ENCODE measurements around the gene CCNY.

The CCNY gene

GRCh38 chr10:35453855-35454532 is 117.7 kb downstream of the CCNY start:
- Histone ChIP-seq H2AFZ (ENCODE audit: low read length) (no peak overlapping the region), H3K9me2 (replicated peaks; ENCODE audit: insufficient read depth, low read length) (no peaks in the 10 kb centered on the region), H3K4me2 (ENCODE audit: low read depth, low read length) (no peak overlapping the region), H3K9ac (ENCODE audit: low read length) (no peak overlapping the region), H3K4me3 (ENCODE audit: low read length) (no peak overlapping the region), H3F3A (ENCODE audit: insufficient read depth, low read length) (no peaks in the 10 kb centered on the region), H3K36me3 (replicated peaks; ENCODE audit: insufficient read depth, low read length) (no peaks in the 10 kb centered on the region), H3K27ac (ENCODE audit: low read length) (no peak overlapping the region), H3K9me3 (replicated peaks; ENCODE audit: insufficient read depth, low read length) (no peaks in the 10 kb centered on the region), H3K4me1 (ENCODE audit: low read length) (0 out of 2 replicates have a peak, but pooled peaks cover 5% of the 10 kb centered on the region), H3K27me3 (replicated peaks; ENCODE audit: insufficient read depth, low read length) (no peaks in the 10 kb centered on the region), H3K79me2 (ENCODE audit: low read length) (peaks cover 48% of the 10 kb centered on the region), H4K20me1 (ENCODE audit: insufficient read depth, low read length) (no peaks in the 10 kb centered on the region)
- DNase-seq, result no peak
- TF ChIP-seq EZH2phosphoT487 (IDR thresholded peaks at IDR 0.05; ENCODE audit: low read length), result no peak
- no peak for TF ChIP-seq CTCF (IDR thresholded peaks at IDR 0.05; ENCODE audit: low read length)
- TF ChIP-seq EZH2 (optimal IDR thresholded peaks at IDR 0.05; ENCODE audit: low read depth, low read length), result no peak

- TF ChIP-seq EZH2 (optimal IDR thresholded peaks at IDR 0.05; ENCODE audit: low read depth, low read length) (no peak), CTCF (IDR thresholded peaks at IDR 0.05; ENCODE audit: low read length) (no peak), EZH2phosphoT487 (IDR thresholded peaks at IDR 0.05; ENCODE audit: low read length) (no peak)
- Histone ChIP-seq H3K27me3 (replicated peaks; ENCODE audit: insufficient read depth, low read length) (no peaks in the 10 kb centered on the region), H3K4me2 (ENCODE audit: low read depth, low read length) (no peak overlapping the region), H3K4me3 (ENCODE audit: low read length) (no peak overlapping the region), H3K9ac (ENCODE audit: low read length) (no peak overlapping the region), H3K79me2 (ENCODE audit: low read length) (peaks cover 56% of the 10 kb centered on the region), H4K20me1 (ENCODE audit: insufficient read depth, low read length) (no peaks in the 10 kb centered on the region), H3K4me1 (ENCODE audit: low read length) (0 out of 2 replicates have a peak, but pooled peaks cover 5% of the 10 kb centered on the region), H3K36me3 (replicated peaks; ENCODE audit: insufficient read depth, low read length) (no peaks in the 10 kb centered on the region), H3K9me3 (replicated peaks; ENCODE audit: insufficient read depth, low read length) (no peaks in the 10 kb centered on the region), H3K9me2 (replicated peaks; ENCODE audit: insufficient read depth, low read length) (no peaks in the 10 kb centered on the region), H2AFZ (ENCODE audit: low read length) (no peak overlapping the region), H3K27ac (ENCODE audit: low read length) (no peak overlapping the region), H3F3A (ENCODE audit: insufficient read depth, low read length) (no peaks in the 10 kb centered on the region)
- no peak for DNase-seq
These were observed 119.9 kb downstream of the CCNY start for GRCh38 chr10:35456153-35456720.

GRCh38 chr10:35456784-35457183 is 120.5 kb downstream of the CCNY start:
- no peak for TF ChIP-seq EZH2 (optimal IDR thresholded peaks at IDR 0.05; ENCODE audit: low read depth, low read length)
- TF ChIP-seq EZH2phosphoT487 (IDR thresholded peaks at IDR 0.05; ENCODE audit: low read length), result no peak
- no peak for TF ChIP-seq CTCF (IDR thresholded peaks at IDR 0.05; ENCODE audit: low read length)
- peaks cover 57% of the 10 kb centered on the region for H3K79me2 ChIP-seq (ENCODE audit: low read length)

More at GRCh38 chr10:35456784-35457183, 120.5 kb downstream of the CCNY start:
- no peaks in the 10 kb centered on the region for H3K9me3 ChIP-seq (replicated peaks; ENCODE audit: insufficient read depth, low read length)
- no peak for DNase-seq
- no peaks in the 10 kb centered on the region for H3K9me2 ChIP-seq (replicated peaks; ENCODE audit: insufficient read depth, low read length)
- peaks cover 2% of the 10 kb centered on the region for H3K4me1 ChIP-seq (ENCODE audit: low read length)
- no peaks in the 10 kb centered on the region for H3F3A ChIP-seq (ENCODE audit: insufficient read depth, low read length)
- no peak overlapping the region for H3K27ac ChIP-seq (ENCODE audit: low read length)
- no peaks in the 10 kb centered on the region for H4K20me1 ChIP-seq (ENCODE audit: insufficient read depth, low read length)
- H3K36me3 ChIP-seq (replicated peaks; ENCODE audit: insufficient read depth, low read length), result no peaks in the 10 kb centered on the region
- H3K27me3 ChIP-seq (replicated peaks; ENCODE audit: insufficient read depth, low read length), result no peaks in the 10 kb centered on the region
- H2AFZ ChIP-seq (ENCODE audit: low read length), result no peak overlapping the region
- no peak overlapping the region for H3K9ac ChIP-seq (ENCODE audit: low read length)
- no peak overlapping the region for H3K4me2 ChIP-seq (ENCODE audit: low read depth, low read length)
- H3K4me3 ChIP-seq (ENCODE audit: low read length), result no peak overlapping the region

All from MM.1S (cell line).